ENCODE data around the gene MAPKAP1.

Gene MAPKAP1

GRCh38 chr9:125699870-125700269 is 7.1 kb downstream of the MAPKAP1 start:
- no peak for TF ChIP-seq GATA3 (IDR thresholded peaks at IDR 0.05; ENCODE audit: low read depth, low read length)
- no peak for TF ChIP-seq GATA2 (IDR thresholded peaks at IDR 0.05; ENCODE audit: low read depth, low read length)

- TF ChIP-seq GATA2 (IDR thresholded peaks at IDR 0.05; ENCODE audit: low read depth, low read length) (no peak), GATA3 (IDR thresholded peaks at IDR 0.05; ENCODE audit: low read depth, low read length) (no peak)
Measured at GRCh38 chr9:125696106-125696647, 10.8 kb downstream of the MAPKAP1 start.

- TF ChIP-seq GATA2 (IDR thresholded peaks at IDR 0.05; ENCODE audit: low read depth, low read length): no peak
- no peak for TF ChIP-seq GATA3 (IDR thresholded peaks at IDR 0.05; ENCODE audit: low read depth, low read length)
Measured at GRCh38 chr9:125694478-125694877, 12.5 kb downstream of the MAPKAP1 start.

GRCh38 chr9:125691869-125692268 is 15.1 kb downstream of the MAPKAP1 start:
- no peak for TF ChIP-seq GATA3 (IDR thresholded peaks at IDR 0.05; ENCODE audit: low read depth, low read length)
- TF ChIP-seq GATA2 (IDR thresholded peaks at IDR 0.05; ENCODE audit: low read depth, low read length): no peak

- TF ChIP-seq GATA2 (IDR thresholded peaks at IDR 0.05; ENCODE audit: low read depth, low read length) (no peak), GATA3 (IDR thresholded peaks at IDR 0.05; ENCODE audit: low read depth, low read length) (no peak)
Measured at GRCh38 chr9:125690679-125691078, 16.3 kb downstream of the MAPKAP1 start.

- no peak for TF ChIP-seq GATA2 (IDR thresholded peaks at IDR 0.05; ENCODE audit: low read depth, low read length)
Measured at GRCh38 chr9:125687163-125687863, 19.7 kb downstream of the MAPKAP1 start.

- TF ChIP-seq GATA2 (IDR thresholded peaks at IDR 0.05; ENCODE audit: low read depth, low read length) (no peak), GATA3 (IDR thresholded peaks at IDR 0.05; ENCODE audit: low read depth, low read length) (no peak)
Measured at GRCh38 chr9:125685167-125685566, 21.8 kb downstream of the MAPKAP1 start.

DNA sequence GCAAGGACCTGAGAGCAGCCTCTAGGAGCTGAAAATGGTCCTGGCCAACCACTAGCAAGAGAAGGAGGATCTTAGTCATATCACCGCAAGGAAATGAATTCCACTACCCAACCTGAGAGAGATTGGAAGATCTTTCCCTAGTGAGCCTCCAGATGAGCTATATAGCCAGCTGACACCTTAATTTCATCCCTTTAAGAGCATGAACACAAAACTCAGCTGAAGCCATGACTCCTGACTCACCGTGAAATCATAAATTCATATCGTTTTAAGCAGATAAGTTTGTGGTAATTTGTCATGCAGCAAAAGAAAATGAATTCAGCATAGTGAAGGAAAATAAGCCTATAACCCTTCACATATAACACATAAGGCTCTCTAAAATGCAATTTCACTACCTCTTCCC is 23.5 kb downstream of the MAPKAP1 start:
- TF ChIP-seq GATA2 (IDR thresholded peaks at IDR 0.05; ENCODE audit: low read depth, low read length) (no peak), GATA3 (IDR thresholded peaks at IDR 0.05; ENCODE audit: low read depth, low read length) (no peak)

DNA sequence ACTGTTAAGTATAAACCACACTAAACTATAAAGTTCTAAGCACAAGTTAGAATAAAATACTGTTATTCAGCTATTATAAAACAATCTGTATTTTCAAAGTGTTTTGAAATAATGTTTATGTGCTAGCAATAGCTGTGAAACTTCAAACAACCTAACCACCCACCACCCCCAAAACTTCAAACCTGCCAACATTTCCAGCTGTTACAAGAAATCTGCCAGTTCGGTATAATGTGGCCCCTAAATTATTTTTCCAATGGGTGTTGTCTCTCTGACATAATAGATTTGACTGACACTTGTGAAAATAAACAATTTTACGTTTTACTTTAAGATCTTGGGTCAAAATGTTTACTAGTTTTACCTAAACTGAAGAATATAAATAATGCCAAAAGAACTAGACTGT is 24.7 kb downstream of the MAPKAP1 start:
- TF ChIP-seq GATA2 (IDR thresholded peaks at IDR 0.05; ENCODE audit: low read depth, low read length): no peak
- TF ChIP-seq GATA3 (IDR thresholded peaks at IDR 0.05; ENCODE audit: low read depth, low read length): no peak

DNA sequence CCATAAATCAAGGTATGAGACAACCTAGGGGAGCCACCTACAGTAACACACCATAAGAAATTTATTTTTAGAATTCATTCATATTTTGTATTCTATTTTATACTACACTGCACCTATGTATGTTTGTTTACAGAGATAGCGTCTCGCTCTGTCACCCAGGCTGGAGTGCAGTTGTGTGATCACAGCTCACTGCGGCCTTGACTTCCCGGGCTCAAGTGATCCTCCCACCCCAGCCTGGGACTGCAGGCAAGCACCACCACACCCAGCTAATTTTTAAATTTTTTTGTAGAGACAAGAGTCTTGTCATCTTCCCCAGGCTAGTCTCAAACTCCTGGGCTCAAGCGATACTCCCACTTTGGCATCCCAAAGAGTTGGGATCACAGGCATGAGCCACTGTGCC is 25.4 kb downstream of the MAPKAP1 start:
- TF ChIP-seq GATA2 (IDR thresholded peaks at IDR 0.05; ENCODE audit: low read depth, low read length) (no peak), GATA3 (IDR thresholded peaks at IDR 0.05; ENCODE audit: low read depth, low read length) (no peak)

DNA sequence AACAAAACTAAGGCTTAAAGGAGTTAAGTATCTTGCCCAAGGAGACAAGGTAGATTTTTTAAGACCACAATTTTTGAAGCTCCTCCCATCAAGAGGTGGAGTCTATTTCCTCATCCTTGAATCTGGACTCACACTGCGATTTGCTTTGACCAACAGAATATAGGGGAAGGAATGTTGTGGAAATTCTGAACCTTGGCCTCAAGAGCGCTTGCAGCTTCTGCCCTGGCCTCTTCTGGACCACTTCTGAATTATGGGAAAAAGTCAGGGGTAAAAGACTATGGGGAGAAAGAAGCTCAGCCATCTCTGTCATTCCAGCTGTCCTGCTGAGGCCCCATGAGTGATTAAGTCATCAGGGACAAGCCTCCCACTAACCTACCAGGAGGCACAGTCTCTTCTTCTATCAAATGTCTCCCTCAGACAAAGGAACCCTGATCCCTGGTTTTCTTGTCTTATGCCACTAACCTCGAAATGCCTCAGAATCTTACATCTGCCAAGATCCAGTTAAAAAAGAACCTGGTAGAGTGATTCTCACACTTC is 25.9 kb downstream of the MAPKAP1 start:
- no peak for TF ChIP-seq GATA2 (IDR thresholded peaks at IDR 0.05; ENCODE audit: low read depth, low read length)
- no peak for TF ChIP-seq GATA3 (IDR thresholded peaks at IDR 0.05; ENCODE audit: low read depth, low read length)

DNA sequence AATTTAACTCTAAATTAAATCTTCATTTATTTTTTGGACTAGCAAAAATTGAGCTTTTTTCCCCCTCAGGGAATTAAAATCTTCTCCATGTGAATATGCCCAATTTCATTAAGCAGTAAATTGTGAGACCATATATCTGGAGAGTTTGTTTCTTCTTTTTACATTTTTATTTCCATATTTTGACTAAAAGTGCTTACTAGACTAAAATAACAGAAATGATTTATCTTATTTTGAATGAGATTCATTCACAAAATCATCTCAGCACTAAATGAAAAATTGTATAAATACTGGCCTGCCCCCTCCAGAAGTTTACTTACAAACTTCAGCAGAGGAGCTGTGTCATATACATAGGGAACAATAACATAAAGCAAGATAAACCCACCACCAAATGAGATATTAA is 26.6 kb downstream of the MAPKAP1 start:
- TF ChIP-seq GATA3 (IDR thresholded peaks at IDR 0.05; ENCODE audit: low read depth, low read length) (no peak), GATA2 (IDR thresholded peaks at IDR 0.05; ENCODE audit: low read depth, low read length) (no peak)

DNA sequence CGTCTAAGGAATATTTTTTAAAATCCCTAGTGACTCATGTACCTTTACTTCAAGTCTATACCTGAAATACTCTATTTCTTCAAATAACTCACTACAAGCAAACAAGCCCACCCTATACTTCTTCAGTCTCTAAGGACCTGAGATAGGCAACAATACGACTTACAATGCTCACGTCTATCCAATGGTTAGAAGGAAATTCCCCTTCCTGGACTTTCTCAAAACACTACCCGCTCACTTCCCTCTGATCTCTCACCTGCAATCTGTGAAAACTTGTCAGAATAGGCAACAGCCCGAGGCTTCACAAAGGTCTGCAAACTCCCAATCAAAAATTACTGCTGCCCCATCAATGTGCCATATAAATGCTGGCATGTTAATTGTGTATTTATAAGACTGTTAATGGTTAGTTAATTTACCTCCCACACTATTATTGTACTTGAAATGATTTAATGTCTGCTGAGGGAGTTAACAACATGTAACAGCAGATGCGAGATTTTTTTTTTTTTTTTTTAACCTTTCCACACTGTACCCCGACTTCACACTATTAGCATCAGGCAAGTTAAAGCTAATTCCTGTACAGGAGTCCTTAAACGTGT is 27.3 kb downstream of the MAPKAP1 start:
- no peak for TF ChIP-seq GATA2 (IDR thresholded peaks at IDR 0.05; ENCODE audit: low read depth, low read length)
- TF ChIP-seq GATA3 (IDR thresholded peaks at IDR 0.05; ENCODE audit: low read depth, low read length): no peak

DNA sequence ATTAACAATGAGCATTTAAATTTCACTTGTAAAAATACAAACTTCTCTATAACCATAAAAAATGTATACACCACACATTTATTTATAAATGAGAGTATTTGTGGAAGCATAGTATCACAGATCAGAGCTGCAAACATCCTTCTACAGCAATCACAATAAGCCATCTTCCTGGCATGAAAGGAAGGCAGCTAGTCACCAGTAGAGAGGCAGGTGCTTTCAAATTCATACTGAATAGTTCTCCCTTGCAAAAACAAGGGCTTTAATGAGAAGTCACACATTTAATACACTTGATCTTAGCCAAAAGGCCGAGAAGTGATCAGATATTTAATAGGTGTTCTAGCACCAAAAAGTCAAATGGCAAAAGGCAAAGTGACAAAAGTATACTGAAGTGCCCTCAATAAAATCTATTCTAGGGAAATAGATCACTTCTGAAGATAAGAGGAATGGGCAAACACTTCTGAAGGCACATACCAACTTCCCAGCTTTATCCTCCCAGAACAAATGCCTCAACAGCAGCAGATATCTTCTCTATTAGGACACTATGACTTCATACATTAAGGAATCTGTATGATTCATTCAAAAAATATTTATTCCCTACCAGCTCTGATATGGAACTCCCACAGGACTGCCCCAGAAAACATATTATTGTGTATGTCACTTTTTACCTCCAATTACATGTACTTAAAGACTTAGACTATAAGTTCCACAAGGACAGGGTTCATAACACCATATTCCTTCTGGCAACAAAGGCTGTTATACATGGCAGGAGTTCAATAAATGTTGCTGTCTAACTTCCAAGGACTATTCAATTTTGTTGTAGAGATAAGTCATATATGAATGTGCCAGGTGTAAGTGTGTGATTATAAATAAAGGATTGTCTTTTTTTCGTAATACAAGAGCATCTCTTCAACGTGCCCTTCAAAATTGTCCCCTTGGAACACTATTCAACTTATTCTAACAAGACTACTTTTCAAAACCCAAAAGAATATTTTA is 31.7 kb downstream of the MAPKAP1 start:
- no peak for TF ChIP-seq GATA2 (IDR thresholded peaks at IDR 0.05; ENCODE audit: low read depth, low read length)
- TF ChIP-seq GATA3 (IDR thresholded peaks at IDR 0.05; ENCODE audit: low read depth, low read length): no peak

Measured in SH-SY5Y (cell line).